Activated naive CD4-positive, alpha-beta T cell treated with anti-CD3 and anti-CD28 coated beads for 36 hours (primary cell): ENCODE data around the gene ATP13A3. TPM values are rescaled to one million over a fixed set of nuclear protein-coding genes. Genes with fewer than 3 reads are reported as not detected.

Source experiments
- CTCF ChIA-PET: fragments of 350-600 bp; sonication (Branson Sonifier 250); formaldehyde crosslinking; loops from one replicate; lab custom pipeline; 2021; ENCODE audit warnings: antibody characterized with exemption; lab: Charles Lee
- DNase-seq: peaks from one replicate; pipeline ENCODE4 v3.0.0-alpha.2; 2020
- H3K27ac Mint-ChIP-seq: one replicate; pipeline ENCODE4 v1.8.0; 2021; ENCODE audit warnings: mild to moderate bottlenecking, mixed read lengths
- H3K27me3 Mint-ChIP-seq: one replicate; pipeline ENCODE4 v1.8.0; 2021; ENCODE audit warnings: low read depth, mixed read lengths
- H3K36me3 Mint-ChIP-seq: one replicate; pipeline ENCODE4 v1.8.0; 2021; ENCODE audit warnings: low read depth, mixed read lengths
- H3K4me1 Mint-ChIP-seq: one replicate; pipeline ENCODE4 v1.8.0; 2021; ENCODE audit warnings: low read depth, mixed read lengths
- H3K4me3 Mint-ChIP-seq: one replicate; pipeline ENCODE4 v1.8.0; 2021; ENCODE audit warnings: mild to moderate bottlenecking, moderate library complexity, mixed read lengths
- H3K9me3 Mint-ChIP-seq: one replicate; pipeline ENCODE4 v1.8.0; 2021; ENCODE audit warnings: mixed read lengths
- intact Hi-C: fragments of 100-400 bp; cut with micrococcal nuclease; formaldehyde crosslinking; loops from one replicate; pipeline ENCODE4 v1.15.1; 2023
- total RNA-seq, 2 experiments: library from RNA; stranded (reverse); gene quantifications; one replicate each; pipeline ENCODE4 v1.2.3, GENCODE V29; 2021

ATP13A3 gene
- total RNA-seq, 2 experiments from 2014 or later, result 88.4 to 92.3 TPM

- intact Hi-C loops, result no loop called here
- Mint-ChIP-seq H3K27ac (no peak overlapping the region), H3K36me3 (no peaks in the 10 kb centered on the region), H3K9me3 (no peaks in the 10 kb centered on the region), H3K27me3 (peaks cover 4% of the 10 kb centered on the region), H3K4me3 (no peak overlapping the region), H3K4me1 (no peaks in the 10 kb centered on the region)
- CTCF ChIA-PET, result interaction anchor here (0.6 kb wide), 1 partner anchor 64 kb away, joined by 3 read pairs; no protein-coding TSS in a partner anchor
- no peak for DNase-seq
Measured at GRCh38 chr3:194374935-194375334, 111.9 kb downstream of the ATP13A3 start.

DNA sequence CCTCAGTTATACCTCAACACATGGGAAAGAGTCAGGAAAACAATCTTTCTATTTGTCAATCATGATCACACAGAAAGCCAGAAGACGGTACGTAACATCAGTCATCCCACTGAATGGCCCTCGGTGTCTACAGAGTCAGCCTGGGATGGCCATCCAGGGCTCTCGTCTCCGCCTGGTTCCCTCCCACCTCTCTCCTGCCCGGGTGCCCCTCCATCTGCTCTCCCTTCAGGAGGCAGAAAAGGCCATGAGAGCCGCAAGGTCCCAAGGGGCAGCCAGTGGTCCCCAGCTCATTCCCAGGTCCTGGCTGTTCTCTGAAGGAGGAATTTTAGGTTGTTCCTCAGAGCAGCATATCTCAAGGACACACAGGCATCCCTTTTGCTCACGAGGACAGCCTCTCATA lies 112.9 kb downstream of the ATP13A3 start:
- Mint-ChIP-seq H3K4me1 (peaks cover 2% of the 10 kb centered on the region), H3K9me3 (no peaks in the 10 kb centered on the region), H3K36me3 (no peaks in the 10 kb centered on the region), H3K27me3 (peaks cover 13% of the 10 kb centered on the region), H3K4me3 (no peak overlapping the region), H3K27ac (no peak overlapping the region)
- DNase-seq, result no peak
- CTCF ChIA-PET, result interaction anchor here (0.8 to 1.1 kb wide), 2 partner anchors 30 to 40 kb away, joined by 3 to 4 read pairs; no protein-coding TSS in a partner anchor
- intact Hi-C loops, result no loop called here

GRCh38 chr3:194373028-194373427 lies 113.8 kb downstream of the ATP13A3 start:
- Mint-ChIP-seq H3K36me3 (no peaks in the 10 kb centered on the region), H3K9me3 (no peaks in the 10 kb centered on the region), H3K27ac (no peak overlapping the region), H3K27me3 (peaks cover 19% of the 10 kb centered on the region), H3K4me1 (peaks cover 2% of the 10 kb centered on the region), H3K4me3 (no peak overlapping the region)
- no peak for DNase-seq
- CTCF ChIA-PET, result interaction anchor here (0.8 to 1.1 kb wide), 2 partner anchors 29 to 39 kb away, joined by 3 to 4 read pairs; no protein-coding TSS in a partner anchor
- intact Hi-C loops, result no loop called here

DNA sequence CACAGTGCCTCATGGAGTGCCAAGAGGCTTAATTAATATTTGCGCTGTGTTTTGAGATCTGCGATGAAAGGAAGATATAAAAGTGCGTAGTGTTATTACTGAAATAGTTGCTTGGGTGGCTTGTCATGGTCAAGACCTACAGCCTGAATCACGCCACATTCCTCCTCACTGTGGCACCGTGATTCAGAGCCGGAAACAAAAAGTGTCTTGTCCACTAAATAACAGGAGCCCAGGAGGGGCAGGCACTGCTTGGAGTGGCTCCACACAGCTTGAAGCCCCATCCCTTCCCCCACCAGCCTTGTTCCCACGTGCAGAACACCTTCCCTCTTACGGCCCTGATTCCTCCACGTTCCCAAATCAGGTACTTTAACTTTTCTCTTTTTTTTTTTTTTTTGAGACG lies 116.0 kb downstream of the ATP13A3 start:
- no peaks in the 10 kb centered on the region for H3K9me3 Mint-ChIP-seq
- H3K4me1 Mint-ChIP-seq, result peaks cover 2% of the 10 kb centered on the region
- no peak overlapping the region for H3K27ac Mint-ChIP-seq
- CTCF ChIA-PET, result interaction anchor here (1.0 kb wide), 1 partner anchor 37 kb away, joined by 3 read pairs; no protein-coding TSS in a partner anchor
- DNase-seq, result no peak
- H3K4me3 Mint-ChIP-seq, result no peak overlapping the region
- H3K36me3 Mint-ChIP-seq, result no peaks in the 10 kb centered on the region
- peaks cover 21% of the 10 kb centered on the region for H3K27me3 Mint-ChIP-seq
- intact Hi-C loops, result no loop called here

DNA sequence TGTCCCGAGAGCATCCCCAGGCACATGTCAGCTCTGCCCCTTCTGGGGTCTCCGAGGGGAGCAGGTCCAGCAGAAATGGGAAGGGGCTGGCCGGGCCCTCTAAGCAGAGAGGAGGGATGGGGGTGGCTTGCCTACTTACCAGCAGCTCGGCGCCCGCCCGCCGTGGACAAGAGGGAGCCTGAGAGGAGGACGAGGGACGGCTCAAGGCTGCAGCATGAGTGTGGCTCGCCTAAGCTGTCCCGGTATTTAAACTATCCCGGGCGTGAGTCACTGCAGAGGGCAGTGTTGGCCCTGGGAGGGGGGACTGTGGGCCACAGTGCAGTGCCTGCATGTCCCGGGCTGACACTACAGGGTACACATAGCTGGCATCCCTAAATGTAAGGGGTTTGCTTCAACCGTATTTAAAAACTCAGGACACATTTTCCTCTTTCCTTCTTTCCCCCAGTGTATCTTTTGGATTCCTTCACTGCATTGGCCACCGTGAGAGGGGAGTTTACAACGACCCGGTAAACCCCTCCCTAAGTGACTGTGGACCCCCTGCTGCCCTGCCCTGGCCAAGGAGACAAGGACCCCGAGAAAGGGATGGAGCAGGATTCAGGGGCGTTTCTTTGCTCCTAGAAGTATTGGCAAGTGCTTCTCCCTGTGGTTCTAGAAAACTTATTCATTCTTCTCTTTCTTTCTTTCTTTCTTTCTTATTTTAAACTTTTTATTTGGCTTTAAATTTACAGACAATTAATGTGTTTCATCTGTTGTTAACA lies 117.1 kb downstream of the ATP13A3 start, which contains the start of gene LRRC15:
Gene LRRC15, minus strand, starts transcription at position 222 of the 758 bp plus-strand sequence. CDS start 8,700 bp downstream, outside the sequence.
- H3K36me3 Mint-ChIP-seq, result no peaks in the 10 kb centered on the region

GRCh38 chr3:194368918-194369317 lies 117.9 kb downstream of the ATP13A3 start:
- no peak overlapping the region for H3K27ac Mint-ChIP-seq
- peaks cover 2% of the 10 kb centered on the region for H3K4me1 Mint-ChIP-seq
- H3K4me3 Mint-ChIP-seq, result no peak overlapping the region
- H3K27me3 Mint-ChIP-seq, result peaks cover 21% of the 10 kb centered on the region
- no peaks in the 10 kb centered on the region for H3K9me3 Mint-ChIP-seq
- DNase-seq, result no peak
- intact Hi-C loops, result no loop called here
- H3K36me3 Mint-ChIP-seq, result no peaks in the 10 kb centered on the region
- CTCF ChIA-PET, result no interaction called here

More for the DNA sequence above, 117.1 kb downstream of the ATP13A3 start, which contains the start of gene LRRC15:
- no peaks in the 10 kb centered on the region for H3K9me3 Mint-ChIP-seq
- no peak for DNase-seq
- CTCF ChIA-PET, result no interaction called here
- no peak within 1 kb of the TSS for H3K27ac Mint-ChIP-seq
- H3K4me3 Mint-ChIP-seq, result no peak within 1 kb of the TSS
- peaks cover 21% of the 10 kb centered on the region for H3K27me3 Mint-ChIP-seq
- H3K4me1 Mint-ChIP-seq, result peaks cover 2% of the 10 kb centered on the region
- intact Hi-C loops, result no loop called here

DNA sequence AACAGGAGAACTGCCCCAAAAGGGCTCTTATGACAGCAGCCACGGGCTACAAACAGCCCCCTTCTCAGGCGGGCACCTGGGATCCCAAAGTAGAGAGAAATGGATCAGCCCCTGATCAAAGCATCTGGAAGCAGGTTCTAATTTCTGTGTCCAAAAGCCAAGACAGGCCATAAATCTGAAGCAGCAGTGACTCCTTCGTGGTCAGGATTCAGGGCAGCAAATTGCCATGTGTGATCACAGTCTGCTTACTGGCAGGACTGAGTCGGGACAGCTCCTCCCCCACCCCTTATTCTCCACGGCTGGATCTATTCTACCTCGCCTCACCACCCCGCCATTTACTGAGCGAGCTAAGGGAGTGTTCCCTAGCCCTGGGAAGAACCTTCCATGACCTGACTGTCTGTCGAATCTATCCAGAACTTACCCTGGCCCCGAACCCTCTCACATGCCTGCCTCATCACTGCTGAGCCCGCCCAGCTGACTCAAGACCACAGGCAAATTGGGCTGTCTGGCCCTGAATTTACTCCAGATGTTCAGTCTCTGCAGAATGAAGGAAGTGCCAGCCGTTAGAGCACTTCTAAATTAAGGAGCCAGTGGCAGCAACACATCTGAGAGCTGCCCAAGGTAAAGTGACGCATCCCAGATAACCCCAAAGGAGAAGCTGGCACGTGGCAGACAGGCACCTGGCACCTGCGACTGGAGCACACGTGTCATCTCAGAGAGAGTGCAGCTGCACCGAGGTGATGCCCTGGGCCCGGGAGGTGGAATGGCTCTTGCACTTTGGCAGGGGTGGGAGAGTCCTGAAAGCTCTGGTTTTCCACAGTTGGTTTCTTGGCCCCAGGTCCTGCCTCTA lies 118.6 kb downstream of the ATP13A3 start:
- H3K36me3 Mint-ChIP-seq, result no peaks in the 10 kb centered on the region
- H3K4me1 Mint-ChIP-seq, result peaks cover 2% of the 10 kb centered on the region
- no peak overlapping the region for H3K4me3 Mint-ChIP-seq
- CTCF ChIA-PET, result interaction anchor here (0.6 kb wide), 1 partner anchor 27 kb away, joined by 3 read pairs; no protein-coding TSS in a partner anchor
- H3K9me3 Mint-ChIP-seq, result no peaks in the 10 kb centered on the region
- H3K27me3 Mint-ChIP-seq, result peaks cover 21% of the 10 kb centered on the region
- no peak overlapping the region for H3K27ac Mint-ChIP-seq
- intact Hi-C loops, result no loop called here
- DNase-seq, result no peak

GRCh38 chr3:194365978-194366490 lies 120.8 kb downstream of the ATP13A3 start:
- intact Hi-C loops, result no loop called here
- no peak for DNase-seq
- Mint-ChIP-seq H3K27me3 (peaks cover 21% of the 10 kb centered on the region), H3K9me3 (no peaks in the 10 kb centered on the region), H3K36me3 (no peaks in the 10 kb centered on the region), H3K27ac (no peak overlapping the region), H3K4me1 (peaks cover 2% of the 10 kb centered on the region), H3K4me3 (no peak overlapping the region)
- CTCF ChIA-PET, result interaction anchor here (0.6 kb wide), 1 partner anchor 11 kb away, joined by 4 read pairs; no protein-coding TSS in a partner anchor

DNA sequence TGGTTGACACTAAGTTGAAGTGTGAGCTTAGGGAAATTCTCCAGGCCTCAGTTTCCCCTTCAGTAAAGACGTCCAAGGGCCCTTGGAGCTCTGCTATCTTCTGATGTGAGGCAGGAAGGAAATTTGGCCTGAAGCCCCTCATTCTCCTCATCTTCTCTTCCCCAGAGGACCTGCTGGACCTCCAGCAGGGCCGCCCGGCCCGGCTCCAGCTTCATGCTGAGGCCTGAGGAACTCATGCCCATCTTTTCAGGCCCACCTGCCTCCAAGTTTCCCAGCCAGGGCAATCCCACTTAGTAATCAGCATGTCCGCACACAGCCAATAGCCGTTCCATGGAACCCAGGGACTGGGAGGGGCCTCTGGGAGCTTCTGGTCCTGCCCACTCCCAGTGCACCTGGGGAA lies 121.3 kb downstream of the ATP13A3 start:
- no peak for DNase-seq
- CTCF ChIA-PET, result interaction anchor here (0.6 kb wide), 1 partner anchor 11 kb away, joined by 4 read pairs; no protein-coding TSS in a partner anchor
- H3K4me3 Mint-ChIP-seq, result no peak overlapping the region
- no peaks in the 10 kb centered on the region for H3K36me3 Mint-ChIP-seq
- H3K27ac Mint-ChIP-seq, result no peak overlapping the region
- intact Hi-C loops, result no loop called here
- peaks cover 2% of the 10 kb centered on the region for H3K4me1 Mint-ChIP-seq
- peaks cover 18% of the 10 kb centered on the region for H3K27me3 Mint-ChIP-seq
- H3K9me3 Mint-ChIP-seq, result no peaks in the 10 kb centered on the region

DNA sequence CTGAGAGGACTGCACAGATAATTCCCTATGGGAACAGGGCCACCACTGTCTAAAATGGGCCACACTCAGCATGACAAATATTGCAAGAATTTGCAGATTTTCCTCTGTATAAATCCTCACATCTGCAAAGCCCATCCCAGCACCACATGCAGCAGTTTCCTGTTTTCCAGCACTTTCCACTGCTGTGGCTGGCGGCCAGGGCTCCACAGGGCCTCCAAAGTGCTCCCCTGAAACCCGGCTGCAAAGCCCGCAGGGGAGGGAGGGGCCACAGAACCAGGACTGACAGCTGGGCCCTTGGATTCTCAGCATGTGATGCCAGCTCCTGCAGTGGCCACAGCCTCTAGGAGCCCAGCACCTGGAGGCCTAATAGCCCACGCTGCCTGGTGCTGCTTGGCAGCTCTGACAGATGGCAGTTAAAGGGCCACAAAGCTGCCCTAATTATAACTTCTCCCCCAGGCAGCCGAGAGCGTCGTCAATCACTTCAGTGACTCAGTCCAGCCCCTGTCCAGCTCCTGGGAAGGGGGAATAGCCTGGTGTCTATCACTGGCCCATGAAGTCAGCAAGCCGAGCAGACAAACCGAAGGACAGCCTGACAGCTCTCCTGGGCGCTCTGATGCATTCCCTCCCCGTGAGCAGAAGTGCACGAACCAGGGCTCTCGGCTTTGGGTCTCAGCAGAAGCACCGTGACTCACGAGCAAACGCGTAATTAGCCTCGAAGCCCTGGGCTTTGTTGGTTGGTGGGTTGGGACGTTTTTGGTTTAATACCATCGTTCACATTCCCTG lies 122.0 kb downstream of the ATP13A3 start:
- H3K27me3 Mint-ChIP-seq, result peaks cover 17% of the 10 kb centered on the region
- no peak overlapping the region for H3K4me3 Mint-ChIP-seq
- no peak overlapping the region for H3K27ac Mint-ChIP-seq
- peaks cover under 1% of the 10 kb centered on the region for H3K4me1 Mint-ChIP-seq
- H3K9me3 Mint-ChIP-seq, result no peaks in the 10 kb centered on the region
- intact Hi-C loops, result no loop called here
- CTCF ChIA-PET, result interaction anchor here (0.9 kb wide), 1 partner anchor 41 kb away, joined by 3 read pairs; no protein-coding TSS in a partner anchor
- no peak for DNase-seq
- no peaks in the 10 kb centered on the region for H3K36me3 Mint-ChIP-seq

- Mint-ChIP-seq H3K9me3 (no peaks in the 10 kb centered on the region), H3K4me3 (no peak overlapping the region), H3K4me1 (no peaks in the 10 kb centered on the region), H3K36me3 (no peaks in the 10 kb centered on the region), H3K27me3 (peaks cover 12% of the 10 kb centered on the region), H3K27ac (no peak overlapping the region)
- intact Hi-C loops, result no loop called here
- no peak for DNase-seq
- CTCF ChIA-PET, result interaction anchor here (0.9 kb wide), 2 partner anchors 21 to 41 kb away, joined by 3 read pairs; no protein-coding TSS in a partner anchor
Measured at GRCh38 chr3:194364314-194364651, 122.5 kb downstream of the ATP13A3 start.
